SH-SY5Y (cell line): ENCODE results near the gene ASB17.

Experiments
- GATA2 ChIP-seq: IDR thresholded peaks from 2 replicates; pipeline ENCODE4 v1.6.1; 2011; ENCODE audit warnings: mild to moderate bottlenecking, low read depth, low read length
- GATA3 ChIP-seq: IDR thresholded peaks from 2 replicates; pipeline ENCODE4 v1.6.1; 2011; ENCODE audit warnings: low read depth, mild to moderate bottlenecking, low read length, moderate library complexity

DNA sequence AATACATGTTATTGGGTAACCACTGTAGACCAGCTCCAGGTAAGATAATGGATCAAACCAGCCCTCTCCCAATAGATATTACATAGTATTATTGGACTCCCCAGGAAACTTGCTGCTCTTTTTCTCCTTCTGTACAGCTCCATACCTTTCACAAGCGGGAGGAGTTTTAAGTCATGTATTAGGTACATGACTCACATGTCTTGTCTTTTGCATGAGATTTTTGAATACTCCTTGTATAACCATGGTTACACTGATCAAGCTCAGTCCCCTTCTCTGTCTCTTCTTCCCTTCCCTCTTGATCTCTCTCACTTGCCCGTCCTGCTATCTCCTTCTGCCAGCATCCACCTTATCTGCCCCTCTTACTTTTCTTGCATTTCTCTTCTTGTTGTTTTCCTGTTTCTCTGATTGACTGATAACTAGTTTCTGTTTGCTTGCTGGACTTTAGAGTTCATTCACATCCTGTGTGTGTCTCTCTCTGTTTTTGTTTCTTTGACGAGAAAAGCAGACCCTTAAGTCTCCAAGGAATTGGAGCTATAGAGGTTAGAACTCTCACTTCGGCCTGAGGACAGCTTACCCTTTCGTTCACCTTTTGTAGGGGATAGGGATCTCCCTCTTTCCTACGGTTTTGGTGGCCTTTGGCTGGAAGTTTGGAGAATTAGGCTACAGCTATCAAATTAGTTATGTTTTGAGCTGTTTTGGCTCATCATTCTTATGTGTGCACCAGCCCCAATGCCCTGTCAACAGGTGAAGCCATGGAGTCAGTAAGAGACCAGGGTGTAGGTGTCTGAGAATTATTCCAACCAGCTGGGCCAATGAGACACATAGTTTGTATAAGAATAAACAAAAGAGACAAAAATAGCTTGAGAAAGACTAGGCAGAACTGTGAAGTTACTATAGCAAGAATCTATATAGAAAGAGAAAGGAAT is 49.0 kb upstream of the ASB17 start:
- no peak for TF ChIP-seq GATA2
- no peak for TF ChIP-seq GATA3
